ENCODE data around the gene ATG5.

ATG5 gene

DNA sequence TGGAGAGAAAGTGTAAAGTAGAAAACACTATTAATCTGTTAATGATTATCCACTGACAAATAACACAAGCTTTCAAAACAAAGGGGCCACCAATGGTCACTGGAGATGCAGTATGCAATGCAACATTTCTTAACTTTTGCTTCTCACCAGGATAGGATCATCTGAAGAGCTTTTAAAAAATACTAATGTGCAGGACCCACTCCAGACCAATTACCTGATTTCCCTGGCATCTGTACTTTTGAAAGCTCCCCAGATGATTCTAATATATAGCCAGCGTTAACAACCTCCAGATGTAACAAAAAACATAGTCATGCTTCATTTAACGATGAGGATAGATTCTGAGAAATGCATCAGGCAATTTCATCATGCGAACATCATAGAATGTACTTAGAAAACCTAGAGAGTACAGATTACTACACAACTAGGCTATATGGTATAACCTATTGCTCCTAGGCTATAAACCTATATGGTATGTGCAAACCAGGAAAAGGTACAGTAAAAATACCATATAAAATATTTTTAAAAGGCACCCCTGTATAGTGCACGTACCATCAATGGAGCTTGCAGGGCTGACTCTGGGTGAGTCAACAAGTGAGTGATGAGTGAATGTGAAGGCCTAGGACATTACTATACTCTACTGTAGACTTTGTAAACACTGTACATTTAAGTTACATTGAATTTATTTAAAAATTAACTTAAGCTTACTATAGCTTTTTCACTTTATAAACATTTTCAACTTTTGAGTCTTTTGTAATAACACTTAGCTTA, 69.2 kb downstream of the ATG5 start (continued):
- TF ChIP-seq ZNF837 (tag by site-specific recombination; IDR thresholded peaks at IDR 0.05) (no peak), PBX3 (CRISPR knock-in tag; IDR thresholded peaks at IDR 0.05) (no peak), GLI4 (tag by site-specific recombination; IDR thresholded peaks at IDR 0.05) (no peak), ZNF211 (tag by site-specific recombination; IDR thresholded peaks at IDR 0.05; ENCODE audit: low read depth) (no peak), ZBTB8A (tag by site-specific recombination; IDR thresholded peaks at IDR 0.05) (no peak), ZNF558 (tag by site-specific recombination; IDR thresholded peaks at IDR 0.05) (no peak), ZNF549 (tag by site-specific recombination; IDR thresholded peaks at IDR 0.05) (no peak), ZNF24 (tag by site-specific recombination; IDR thresholded peaks at IDR 0.05) (no peak), ZNF433 (tag by site-specific recombination; IDR thresholded peaks at IDR 0.05; ENCODE audit: low read depth) (no peak)
- TF ChIP-seq, protein P1, sequence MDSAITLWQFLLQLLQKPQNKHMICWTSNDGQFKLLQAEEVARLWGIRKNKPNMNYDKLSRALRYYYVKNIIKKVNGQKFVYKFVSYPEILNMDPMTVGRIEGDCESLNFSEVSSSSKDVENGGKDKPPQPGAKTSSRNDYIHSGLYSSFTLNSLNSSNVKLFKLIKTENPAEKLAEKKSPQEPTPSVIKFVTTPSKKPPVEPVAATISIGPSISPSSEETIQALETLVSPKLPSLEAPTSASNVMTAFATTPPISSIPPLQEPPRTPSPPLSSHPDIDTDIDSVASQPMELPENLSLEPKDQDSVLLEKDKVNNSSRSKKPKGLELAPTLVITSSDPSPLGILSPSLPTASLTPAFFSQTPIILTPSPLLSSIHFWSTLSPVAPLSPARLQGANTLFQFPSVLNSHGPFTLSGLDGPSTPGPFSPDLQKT (IDR thresholded peaks at IDR 0.05; ENCODE audit: borderline replicate concordance, low read depth, low read length), result no peak
- TF ChIP-seq, protein P2, sequence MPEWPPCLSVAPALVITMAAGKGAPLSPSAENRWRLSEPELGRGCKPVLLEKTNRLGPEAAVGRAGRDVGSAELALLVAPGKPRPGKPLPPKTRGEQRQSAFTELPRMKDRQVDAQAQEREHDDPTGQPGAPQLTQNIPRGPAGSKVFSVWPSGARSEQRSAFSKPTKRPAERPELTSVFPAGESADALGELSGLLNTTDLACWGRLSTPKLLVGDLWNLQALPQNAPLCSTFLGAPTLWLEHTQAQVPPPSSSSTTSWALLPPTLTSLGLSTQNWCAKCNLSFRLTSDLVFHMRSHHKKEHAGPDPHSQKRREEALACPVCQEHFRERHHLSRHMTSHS (tag by site-specific recombination; IDR thresholded peaks at IDR 0.05), result no peak

DNA sequence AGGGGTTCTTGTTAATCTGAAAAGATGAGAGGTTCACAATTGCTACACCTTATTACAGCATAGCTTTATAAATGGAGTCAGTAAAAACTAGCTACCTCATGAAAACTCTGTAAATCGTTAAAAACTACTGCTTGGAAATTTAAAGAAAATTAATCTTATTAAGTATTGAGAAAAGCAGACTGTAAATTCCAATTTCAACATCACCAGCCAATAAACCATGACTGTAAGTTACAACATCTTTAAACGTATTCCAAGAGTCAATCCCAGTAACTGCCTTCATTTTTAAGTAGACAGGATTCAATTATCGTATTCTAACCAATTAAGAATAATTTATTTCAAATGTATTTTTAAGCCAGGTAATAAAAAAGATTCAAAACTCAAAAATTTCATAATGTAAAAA, 70.3 kb downstream of the ATG5 start:
- H3K4me1 ChIP-seq (ENCODE audit: control insufficient read depth, insufficient read depth, low read length), result peaks cover 2% of the 10 kb centered on the region; the same call in 1 of the 2 replicates
- TF ChIP-seq SETDB1 (IDR thresholded peaks at IDR 0.05; ENCODE audit: insufficient read length, low read length) (no peak), ZBTB49 (tag by site-specific recombination; IDR thresholded peaks at IDR 0.05; ENCODE audit: low read depth) (no peak), ZNF571 (tag by site-specific recombination; IDR thresholded peaks at IDR 0.05) (no peak), ZNF391 (tag by site-specific recombination; IDR thresholded peaks at IDR 0.05; ENCODE audit: borderline replicate concordance, low read depth) (no peak), IKZF3 (tag by site-specific recombination; IDR thresholded peaks at IDR 0.05) (no peak)
- CTCF ChIA-PET, result interaction anchor here (0.7 to 2.1 kb wide), 2 partner anchors 11 to 32 kb away, joined by 4 to 8 read pairs; no protein-coding TSS in a partner anchor
- no peak overlapping the region for H3K4me3 ChIP-seq (ENCODE audit: low read depth, low read length)
- H3K9me3 ChIP-seq (ENCODE audit: control insufficient read depth, insufficient read depth, low read depth, low read length), result no peaks in the 10 kb centered on the region
- no peak overlapping the region for H3K27ac ChIP-seq (ENCODE audit: extremely low read depth, low read depth, low read length)
- H3K36me3 ChIP-seq (ENCODE audit: control insufficient read depth in 2 of 2, insufficient read depth in 1 of 2, low read length in 2 of 2), result no peaks in the 10 kb centered on the region
- POLR2A ChIA-PET, result no interaction called here

GRCh38 chr6:106254636-106255035, 70.9 kb downstream of the ATG5 start:
- H3K4me1 ChIP-seq (ENCODE audit: control insufficient read depth, insufficient read depth, low read length), result peaks cover 2% of the 10 kb centered on the region; the same call in 1 of the 2 replicates
- H3K4me3 ChIP-seq (ENCODE audit: low read depth, low read length), result no peak overlapping the region
- H3K36me3 ChIP-seq (ENCODE audit: control insufficient read depth in 2 of 2, insufficient read depth in 1 of 2, low read length in 2 of 2), result no peaks in the 10 kb centered on the region
- no peaks in the 10 kb centered on the region for H3K9me3 ChIP-seq (ENCODE audit: control insufficient read depth, insufficient read depth, low read depth, low read length)
- no peak overlapping the region for H3K27ac ChIP-seq (ENCODE audit: extremely low read depth, low read depth, low read length)
- ChIA-PET CTCF (interaction anchor here (0.6 kb wide), 1 partner anchor 114 kb away, joined by 3 read pairs; no protein-coding TSS in a partner anchor), POLR2A (no interaction called here)
- TF ChIP-seq, protein P1 (IDR thresholded peaks at IDR 0.05; ENCODE audit: borderline replicate concordance, low read depth, low read length), result no peak
- TF ChIP-seq ZFHX2 (tag by site-specific recombination; conservative IDR thresholded peaks at IDR 0.05) (no peak), ZNF280D (tag by site-specific recombination; IDR thresholded peaks at IDR 0.05) (no peak), KLF8 (tag by site-specific recombination; IDR thresholded peaks at IDR 0.05) (no peak), ZNF157 (tag by site-specific recombination; IDR thresholded peaks at IDR 0.05) (no peak), KLF1 (tag by site-specific recombination; IDR thresholded peaks at IDR 0.05) (no peak), ZNF510 (tag by site-specific recombination; IDR thresholded peaks at IDR 0.05; ENCODE audit: insufficient replicate concordance) (no peak), SCRT2 (tag by site-specific recombination; IDR thresholded peaks at IDR 0.05) (no peak)

All from HEK293 (cell line).